Measurements from ENCODE around the gene PATZ1.

DNA sequence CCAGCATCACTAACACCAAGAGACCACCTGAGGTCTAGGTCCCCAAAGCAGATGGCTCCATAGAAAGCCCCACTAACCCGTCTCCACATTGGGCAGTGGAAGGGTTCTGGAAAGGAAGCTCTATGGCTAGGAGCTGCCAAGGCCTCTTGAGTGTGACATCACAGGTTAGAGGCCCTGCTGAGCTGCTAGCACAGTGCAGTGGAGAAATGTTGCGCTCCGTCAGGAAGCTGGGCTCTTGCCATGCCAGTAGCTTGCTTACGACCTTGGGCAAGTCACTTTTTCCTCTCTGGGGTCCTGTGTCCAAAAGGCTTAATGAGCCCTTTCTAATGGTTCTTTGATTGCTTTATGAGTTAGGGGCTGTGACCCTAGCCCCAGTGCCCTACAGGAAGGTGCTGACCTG is 64.4 kb downstream of the PATZ1 start:
- TF ChIP-seq POLR2A (IDR thresholded peaks at IDR 0.05) = no peak
- TF ChIP-seq, protein P1, sequence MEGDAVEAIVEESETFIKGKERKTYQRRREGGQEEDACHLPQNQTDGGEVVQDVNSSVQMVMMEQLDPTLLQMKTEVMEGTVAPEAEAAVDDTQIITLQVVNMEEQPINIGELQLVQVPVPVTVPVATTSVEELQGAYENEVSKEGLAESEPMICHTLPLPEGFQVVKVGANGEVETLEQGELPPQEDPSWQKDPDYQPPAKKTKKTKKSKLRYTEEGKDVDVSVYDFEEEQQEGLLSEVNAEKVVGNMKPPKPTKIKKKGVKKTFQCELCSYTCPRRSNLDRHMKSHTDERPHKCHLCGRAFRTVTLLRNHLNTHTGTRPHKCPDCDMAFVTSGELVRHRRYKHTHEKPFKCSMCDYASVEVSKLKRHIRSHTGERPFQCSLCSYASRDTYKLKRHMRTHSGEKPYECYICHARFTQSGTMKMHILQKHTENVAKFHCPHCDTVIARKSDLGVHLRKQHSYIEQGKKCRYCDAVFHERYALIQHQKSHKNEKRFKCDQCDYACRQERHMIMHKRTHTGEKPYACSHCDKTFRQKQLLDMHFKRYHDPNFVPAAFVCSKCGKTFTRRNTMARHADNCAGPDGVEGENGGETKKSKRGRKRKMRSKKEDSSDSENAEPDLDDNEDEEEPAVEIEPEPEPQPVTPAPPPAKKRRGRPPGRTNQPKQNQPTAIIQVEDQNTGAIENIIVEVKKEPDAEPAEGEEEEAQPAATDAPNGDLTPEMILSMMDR (IDR thresholded peaks at IDR 0.05) = no peak

Data from vagina (tissue), 2 donors.